ENCODE measurements around the gene SSUH2.
"Not testable (repeated sequence)": the region's sequence is repeated elsewhere in the genome, so short reads cannot be mapped to it uniquely, and the experiment has no call there.

The SSUH2 gene

DNA sequence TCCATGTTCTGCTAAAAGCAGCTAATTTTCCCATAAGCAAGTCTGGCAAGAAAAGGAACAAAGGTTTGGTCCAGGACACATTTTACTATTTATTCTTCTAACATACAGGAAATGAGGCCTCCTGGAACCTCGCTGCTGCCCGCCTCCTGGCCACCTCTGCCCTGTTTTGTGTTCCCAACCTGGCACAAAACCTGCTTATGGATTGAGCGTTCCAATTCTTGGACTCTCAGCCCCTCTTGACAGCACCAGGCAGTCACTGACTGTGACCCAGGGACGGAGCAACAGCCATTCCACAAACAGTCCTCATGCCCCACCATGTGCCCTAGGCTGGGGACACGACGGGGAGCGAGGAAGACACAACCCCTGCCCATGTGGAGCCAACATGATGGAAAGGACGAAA, 11.6 kb upstream of the SSUH2 start:
- Histone ChIP-seq H3K27ac (ENCODE audit: low read length) (no peak overlapping the region), H3K9ac (ENCODE audit: low read length) (no peak overlapping the region), H3K9me3 (ENCODE audit: control insufficient read depth, low read depth, low read length) (no peaks in the 10 kb centered on the region), H3K36me3 (ENCODE audit: control insufficient read depth, low read depth, low read length) (no peaks in the 10 kb centered on the region), H3K27me3 (ENCODE audit: control insufficient read depth, insufficient read depth, low read length) (no peaks in the 10 kb centered on the region), H3K4me3 (ENCODE audit: low read length) (no peak overlapping the region), H3K4me1 (ENCODE audit: control insufficient read depth, low read depth, low read length) (no peaks in the 10 kb centered on the region)

- Histone ChIP-seq H3K27me3 (ENCODE audit: control insufficient read depth, insufficient read depth, low read length) (no peaks in the 10 kb centered on the region), H3K36me3 (ENCODE audit: control insufficient read depth, low read depth, low read length) (no peaks in the 10 kb centered on the region), H3K9ac (ENCODE audit: low read length) (no peak overlapping the region), H3K4me3 (ENCODE audit: low read length) (no peak overlapping the region), H3K27ac (ENCODE audit: low read length) (no peak overlapping the region), H3K4me1 (ENCODE audit: control insufficient read depth, low read depth, low read length) (no peaks in the 10 kb centered on the region), H3K9me3 (ENCODE audit: control insufficient read depth, low read depth, low read length) (no peaks in the 10 kb centered on the region)
Measured at GRCh38 chr3:8655387-8655835, 10.8 kb upstream of the SSUH2 start.

- H3K27me3 ChIP-seq (ENCODE audit: control insufficient read depth, insufficient read depth, low read length); H3K36me3 ChIP-seq (ENCODE audit: control insufficient read depth, low read depth, low read length); H3K4me1 ChIP-seq (ENCODE audit: control insufficient read depth, low read depth, low read length); H3K9ac ChIP-seq (ENCODE audit: low read length); H3K9me3 ChIP-seq (ENCODE audit: control insufficient read depth, low read depth, low read length); H3K4me3 ChIP-seq (ENCODE audit: low read length); H3K27ac ChIP-seq (ENCODE audit: low read length): not testable (repeated sequence)
Measured at GRCh38 chr3:8654572-8655329, 10.2 kb upstream of the SSUH2 start.

DNA sequence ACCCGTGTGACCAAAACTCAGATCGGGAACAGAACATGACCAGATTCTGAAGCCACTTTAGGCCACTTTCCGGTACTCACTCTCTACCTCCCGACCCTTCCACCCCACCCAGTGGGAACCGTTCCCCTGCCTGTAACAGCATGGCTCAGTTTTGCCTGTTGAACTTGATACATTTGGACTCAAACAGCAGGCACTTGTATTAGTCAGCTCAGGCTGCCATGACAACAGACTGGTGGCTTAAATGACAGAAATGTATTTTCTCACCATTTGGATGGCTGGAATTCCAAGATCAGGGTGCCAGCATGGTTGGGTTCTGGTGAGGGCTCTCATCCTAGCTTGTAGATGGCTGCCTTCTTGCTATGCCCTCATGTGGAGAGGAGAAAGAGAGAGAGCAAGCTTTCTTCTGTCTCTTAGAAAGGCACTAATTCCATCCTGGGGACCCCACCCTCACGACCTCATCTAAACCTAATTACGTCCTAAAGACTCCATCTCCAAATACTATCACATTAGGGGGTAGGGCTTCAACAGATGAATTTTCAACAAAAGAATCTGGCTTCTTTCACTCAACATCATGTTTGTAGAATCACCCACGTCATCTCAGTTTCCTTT, 9.3 kb upstream of the SSUH2 start:
- Histone ChIP-seq H3K4me3 (ENCODE audit: low read length) (no peak overlapping the region), H3K36me3 (ENCODE audit: control insufficient read depth, low read depth, low read length) (no peaks in the 10 kb centered on the region), H3K9ac (ENCODE audit: low read length) (no peak overlapping the region), H3K4me1 (ENCODE audit: control insufficient read depth, low read depth, low read length) (no peaks in the 10 kb centered on the region), H3K27ac (ENCODE audit: low read length) (no peak overlapping the region), H3K9me3 (ENCODE audit: control insufficient read depth, low read depth, low read length) (no peaks in the 10 kb centered on the region), H3K27me3 (ENCODE audit: control insufficient read depth, insufficient read depth, low read length) (no peaks in the 10 kb centered on the region)

DNA sequence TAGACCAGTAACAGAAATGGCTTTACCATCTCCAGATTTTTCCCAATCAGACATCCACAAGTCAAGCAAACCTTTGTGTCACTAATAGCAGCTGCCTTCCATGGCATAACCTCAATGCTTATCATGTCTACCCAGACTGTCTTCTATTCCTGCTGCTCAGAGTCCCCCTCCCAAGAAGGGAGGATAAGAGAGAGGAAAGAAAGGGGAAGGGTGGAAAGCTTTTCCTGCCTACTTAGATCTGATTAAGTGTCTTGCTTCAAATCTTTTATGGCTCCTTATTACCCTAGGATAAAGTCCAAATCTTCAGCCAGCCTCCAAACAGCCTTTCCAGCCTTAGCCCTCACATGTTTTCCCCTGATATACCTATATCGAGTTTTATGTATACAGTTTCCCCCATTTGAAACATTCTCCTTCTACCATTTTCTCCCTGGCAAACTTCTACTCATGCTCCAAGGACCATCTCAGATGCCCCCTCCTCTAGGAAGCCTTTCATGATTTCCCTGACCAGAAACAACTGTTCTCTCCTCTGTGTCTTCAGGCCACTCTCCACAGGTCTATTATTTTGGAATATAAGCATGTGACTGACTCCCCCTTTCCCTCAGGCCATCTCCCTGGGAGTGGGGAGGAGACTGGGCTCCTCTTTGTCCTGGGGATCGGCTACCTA, 7.9 kb upstream of the SSUH2 start:
- Histone ChIP-seq H3K27ac (ENCODE audit: low read length) (no peak overlapping the region), H3K4me1 (ENCODE audit: control insufficient read depth, low read depth, low read length) (no peaks in the 10 kb centered on the region), H3K9ac (ENCODE audit: low read length) (no peak overlapping the region), H3K9me3 (ENCODE audit: control insufficient read depth, low read depth, low read length) (no peaks in the 10 kb centered on the region), H3K27me3 (ENCODE audit: control insufficient read depth, insufficient read depth, low read length) (no peaks in the 10 kb centered on the region), H3K36me3 (ENCODE audit: control insufficient read depth, low read depth, low read length) (no peaks in the 10 kb centered on the region), H3K4me3 (ENCODE audit: low read length) (no peak overlapping the region)

DNA sequence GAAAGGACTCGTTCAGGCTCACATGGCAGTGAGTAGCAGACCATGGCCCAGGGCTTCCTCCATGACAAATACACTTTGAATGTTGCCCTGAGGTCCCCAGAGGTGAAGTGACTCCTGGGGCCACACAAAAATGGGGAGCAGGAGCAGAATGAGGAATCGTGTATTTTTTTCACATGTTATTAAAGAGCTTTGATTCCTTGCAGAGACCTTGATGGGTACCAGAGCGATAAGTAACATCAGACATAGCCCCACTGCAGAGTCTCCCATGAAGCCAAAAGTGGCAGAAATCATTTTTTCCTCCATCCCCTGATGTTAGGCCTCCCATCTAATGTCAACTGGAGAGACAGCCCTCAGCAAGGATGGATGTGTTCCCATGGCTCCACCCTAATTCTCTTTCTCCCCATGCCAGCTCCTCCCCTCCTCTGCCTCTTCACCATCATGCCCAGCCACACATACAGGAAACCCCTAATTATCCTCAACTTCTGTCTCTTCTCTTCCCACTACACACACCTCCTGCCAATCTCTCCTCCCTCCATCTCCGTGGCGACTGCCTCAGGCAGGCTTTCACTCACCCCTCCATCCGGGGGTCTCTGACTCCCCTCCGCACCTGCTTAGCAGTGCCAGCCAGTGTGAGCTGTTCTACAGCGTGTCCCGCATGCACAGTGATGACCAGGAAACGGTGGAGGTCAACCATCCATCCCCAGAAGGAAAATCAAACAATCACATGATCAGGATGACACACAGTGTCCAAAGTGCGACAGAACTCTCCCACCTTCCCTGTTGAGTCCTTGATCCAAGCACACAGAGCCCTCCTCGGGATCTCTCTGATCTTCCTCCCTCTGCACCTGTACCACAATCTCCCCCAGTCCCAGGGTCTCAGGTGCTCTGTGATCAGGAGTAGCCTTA, 7.1 kb upstream of the SSUH2 start:
- Histone ChIP-seq H3K9ac (ENCODE audit: low read length) (no peak overlapping the region), H3K4me3 (ENCODE audit: low read length) (no peak overlapping the region), H3K4me1 (ENCODE audit: control insufficient read depth, low read depth, low read length) (no peaks in the 10 kb centered on the region), H3K27me3 (ENCODE audit: control insufficient read depth, insufficient read depth, low read length) (no peaks in the 10 kb centered on the region), H3K9me3 (ENCODE audit: control insufficient read depth, low read depth, low read length) (no peaks in the 10 kb centered on the region), H3K27ac (ENCODE audit: low read length) (no peak overlapping the region), H3K36me3 (ENCODE audit: control insufficient read depth, low read depth, low read length) (no peaks in the 10 kb centered on the region)

- Histone ChIP-seq H3K4me1 (ENCODE audit: control insufficient read depth, low read depth, low read length) (no peaks in the 10 kb centered on the region), H3K27ac (ENCODE audit: low read length) (no peak overlapping the region), H3K27me3 (ENCODE audit: control insufficient read depth, insufficient read depth, low read length) (no peaks in the 10 kb centered on the region), H3K9me3 (ENCODE audit: control insufficient read depth, low read depth, low read length) (no peaks in the 10 kb centered on the region), H3K4me3 (ENCODE audit: low read length) (no peak overlapping the region), H3K9ac (ENCODE audit: low read length) (no peak overlapping the region), H3K36me3 (ENCODE audit: control insufficient read depth, low read depth, low read length) (no peaks in the 10 kb centered on the region)
Measured at GRCh38 chr3:8650583-8651416, 6.2 kb upstream of the SSUH2 start.

DNA sequence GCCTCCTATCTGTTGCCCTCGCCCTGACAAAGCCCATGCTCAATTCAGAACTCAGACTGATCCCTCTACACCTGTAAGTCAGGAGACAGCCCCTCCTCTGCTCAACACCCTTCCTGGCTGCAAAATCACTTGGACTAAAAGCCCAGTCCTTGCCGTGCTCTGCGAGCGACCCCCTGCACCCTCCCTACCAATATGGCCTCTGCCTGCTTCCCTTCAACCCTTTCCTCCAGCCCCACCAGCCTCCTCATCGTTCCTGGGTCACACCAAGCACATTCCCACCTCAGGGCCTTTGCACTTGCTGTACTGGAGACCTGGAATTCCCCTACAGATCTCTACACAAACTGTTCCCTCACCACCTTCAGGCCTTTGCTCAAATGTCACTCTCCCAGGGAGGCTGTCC, 5.2 kb upstream of the SSUH2 start:
- H3K27ac ChIP-seq (ENCODE audit: low read length) = no peak overlapping the region
- H3K4me1 ChIP-seq (ENCODE audit: control insufficient read depth, low read depth, low read length) = no peaks in the 10 kb centered on the region
- no peaks in the 10 kb centered on the region for H3K9me3 ChIP-seq (ENCODE audit: control insufficient read depth, low read depth, low read length)
- no peak overlapping the region for H3K9ac ChIP-seq (ENCODE audit: low read length)
- no peaks in the 10 kb centered on the region for H3K36me3 ChIP-seq (ENCODE audit: control insufficient read depth, low read depth, low read length)
- H3K4me3 ChIP-seq (ENCODE audit: low read length) = no peak overlapping the region
- H3K27me3 ChIP-seq (ENCODE audit: control insufficient read depth, insufficient read depth, low read length) = no peaks in the 10 kb centered on the region

DNA sequence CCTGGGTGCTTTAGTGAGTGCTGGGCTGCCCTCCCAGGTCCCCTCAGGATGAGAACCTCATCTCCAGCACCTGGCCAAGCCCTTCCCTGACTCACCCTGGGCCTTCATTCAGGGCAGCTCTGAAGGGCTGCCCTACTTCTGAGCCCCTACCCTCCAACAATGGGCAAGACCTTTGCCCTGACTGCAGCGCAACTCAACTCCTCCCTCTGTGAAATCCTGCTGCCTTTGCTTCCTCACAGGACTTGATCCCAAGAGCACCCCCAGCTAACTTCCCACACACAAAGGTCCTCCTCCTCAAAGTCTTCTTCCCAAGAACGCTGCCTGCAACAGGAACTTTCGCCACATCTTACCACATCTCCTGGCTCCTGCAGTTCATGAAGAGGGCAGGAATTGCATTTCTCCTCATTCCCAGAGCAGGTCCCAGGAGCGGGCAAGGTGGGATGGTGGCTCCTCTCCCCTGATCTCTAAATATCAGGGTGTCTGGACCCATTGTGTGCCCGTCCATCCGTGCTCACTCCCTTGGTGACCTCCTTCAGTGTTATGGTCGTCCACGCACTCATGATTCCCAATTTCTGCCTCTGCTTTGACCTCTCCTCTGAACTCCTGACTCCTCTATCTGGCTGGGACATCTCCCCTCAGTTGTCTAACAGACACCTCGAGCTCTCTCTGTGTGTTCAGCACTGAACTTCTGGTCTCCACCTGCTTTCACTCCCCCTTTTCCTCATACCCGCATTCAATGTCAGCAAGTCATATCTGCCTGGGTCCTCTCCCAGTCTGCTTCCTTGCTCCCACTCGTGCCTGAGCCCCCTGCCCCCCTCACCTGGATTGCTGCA, 4.5 kb upstream of the SSUH2 start:
- Histone ChIP-seq H3K4me3 (ENCODE audit: low read length) (no peak overlapping the region), H3K9ac (ENCODE audit: low read length) (no peak overlapping the region), H3K36me3 (ENCODE audit: control insufficient read depth, low read depth, low read length) (no peaks in the 10 kb centered on the region), H3K4me1 (ENCODE audit: control insufficient read depth, low read depth, low read length) (no peaks in the 10 kb centered on the region), H3K27ac (ENCODE audit: low read length) (no peak overlapping the region), H3K9me3 (ENCODE audit: control insufficient read depth, low read depth, low read length) (no peaks in the 10 kb centered on the region), H3K27me3 (ENCODE audit: control insufficient read depth, insufficient read depth, low read length) (no peaks in the 10 kb centered on the region)
